NCI-H748 (cell line): ENCODE data around the gene CHEK1.
A peak's percentile ranks its signal among the peaks of the same experiment; 100 is the strongest.

Experiments
- DNase-seq: peaks from one replicate; lab custom pipeline; 2025; ENCODE audit not compliant: unreplicated experiment; lab: John Stamatoyannopoulos, UW

The CHEK1 gene

GRCh38 chr11:125625630-125626287 lies 796 bp downstream of the CHEK1 start:
- DNase-seq, result peak; percentile 91

GRCh38 chr11:125626288-125626950 lies 1.5 kb downstream of the CHEK1 start:
- DNase-seq, result peak; percentile 82

GRCh38 chr11:125627236-125627910 lies 2.4 kb downstream of the CHEK1 start:
- DNase-seq, result no peak

DNA sequence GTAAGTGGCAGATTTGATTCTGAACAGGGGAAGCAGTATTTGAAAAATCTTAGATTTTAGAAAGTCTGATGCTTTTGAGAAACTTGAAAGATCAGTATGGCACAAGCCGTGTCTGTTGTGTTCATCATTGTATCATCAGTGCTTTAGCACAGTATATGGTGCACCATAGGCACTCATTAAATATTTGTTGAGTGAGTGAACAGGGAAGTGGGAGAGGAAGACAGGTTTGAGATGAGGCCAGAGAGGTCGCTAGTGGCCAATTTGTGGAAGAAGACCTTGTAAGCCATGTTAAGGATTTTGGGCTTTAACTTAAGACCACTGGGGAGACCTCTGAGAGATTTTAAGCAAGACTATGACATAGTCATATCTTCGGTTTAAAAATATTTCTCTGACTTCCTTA lies 12.9 kb downstream of the CHEK1 start:
- no peak for DNase-seq

DNA sequence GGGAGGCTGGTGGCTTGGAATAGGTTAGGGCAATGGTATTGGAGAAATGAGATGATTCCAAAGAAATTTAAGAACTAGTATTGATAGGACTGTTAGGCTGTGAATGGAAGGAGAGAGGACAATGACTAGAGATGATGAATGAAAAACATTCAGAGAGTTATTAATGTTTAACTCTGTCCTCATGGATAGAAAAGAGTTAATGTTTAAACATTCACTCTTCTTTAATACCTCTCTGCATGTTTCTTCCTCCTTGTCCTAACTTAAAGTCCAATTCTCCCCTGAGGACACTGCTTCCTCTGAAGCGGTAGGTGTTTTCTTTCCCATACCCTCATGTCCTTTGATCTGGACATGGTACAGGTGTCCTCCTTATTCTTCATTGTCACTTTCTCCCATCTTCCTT lies 13.4 kb downstream of the CHEK1 start:
- DNase-seq, result no peak

GRCh38 chr11:125645871-125646270 lies 20.9 kb downstream of the CHEK1 start:
- DNase-seq, result no peak

- DNase-seq, result no peak
These were observed 24.7 kb downstream of the CHEK1 start for GRCh38 chr11:125649465-125650166.

DNA sequence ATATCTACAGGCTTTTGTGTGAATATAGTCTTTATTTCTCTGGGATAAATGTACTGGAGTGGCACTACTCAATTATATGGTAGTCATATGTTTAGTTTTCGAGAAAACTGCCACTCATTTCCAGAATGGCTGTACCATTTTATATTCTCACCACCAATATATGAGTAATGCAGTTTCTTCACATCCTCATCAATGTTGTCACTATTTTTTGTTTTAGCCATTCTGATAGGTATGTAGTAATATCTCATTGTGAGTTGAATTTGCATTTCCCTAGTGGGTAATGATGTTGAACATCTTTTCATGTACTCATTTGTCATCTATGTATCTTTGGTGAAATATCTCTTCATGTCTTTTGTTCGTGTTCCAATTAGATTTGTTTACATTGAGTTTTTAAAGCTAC lies 37.7 kb downstream of the CHEK1 start:
- peak; percentile 15 for DNase-seq

DNA sequence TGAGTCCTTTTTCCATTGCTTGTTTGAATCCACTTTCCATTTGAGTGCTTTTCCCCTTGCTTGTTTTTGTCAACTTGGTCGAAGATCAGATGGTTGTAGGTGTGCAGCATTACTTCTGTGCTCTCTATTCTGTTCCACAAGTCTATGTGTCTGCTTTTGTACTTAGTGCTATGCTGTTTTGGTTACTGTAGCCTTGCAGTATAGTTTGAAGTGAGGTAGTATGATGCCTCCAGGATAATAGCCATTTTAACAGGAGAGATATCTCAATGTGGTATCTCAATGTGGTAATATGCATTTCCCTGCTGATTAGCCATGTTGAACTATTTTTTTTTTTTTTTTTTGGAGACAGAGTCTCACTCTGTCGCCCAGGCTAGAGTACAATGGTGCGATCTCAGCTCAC lies 38.9 kb downstream of the CHEK1 start:
- no peak for DNase-seq

GRCh38 chr11:125667151-125667550 lies 42.2 kb downstream of the CHEK1 start:
- no peak for DNase-seq

- DNase-seq, result no peak
These were observed 45.2 kb downstream of the CHEK1 start for GRCh38 chr11:125670172-125670571.

GRCh38 chr11:125671561-125671960 lies 46.6 kb downstream of the CHEK1 start:
- DNase-seq, result no peak

GRCh38 chr11:125674210-125674609 lies 49.2 kb downstream of the CHEK1 start:
- no peak for DNase-seq

DNA sequence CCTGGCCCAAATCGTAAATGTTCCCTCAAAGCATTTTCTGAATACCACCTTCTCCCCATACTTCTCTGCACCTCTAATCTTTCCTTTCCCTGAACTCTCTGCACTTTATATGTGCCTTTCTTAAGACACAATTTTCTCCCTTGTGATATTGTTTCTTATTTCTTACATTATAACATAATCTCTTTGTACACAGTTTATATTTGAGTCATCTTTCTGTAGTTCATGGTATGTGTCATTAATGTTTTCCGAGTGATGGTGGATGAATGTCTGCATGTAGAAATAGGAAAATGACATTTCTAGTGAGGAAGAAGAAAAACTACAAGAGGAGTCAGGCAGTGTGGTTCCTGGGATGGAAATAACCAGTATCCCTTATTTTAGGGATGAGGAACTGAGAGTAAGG lies 50.2 kb downstream of the CHEK1 start:
- DNase-seq, result no peak

- no peak for DNase-seq
These were observed 54.4 kb downstream of the CHEK1 start for GRCh38 chr11:125679397-125679796.

- no peak for DNase-seq
These were observed 54.9 kb downstream of the CHEK1 start for GRCh38 chr11:125679837-125680236.

DNA sequence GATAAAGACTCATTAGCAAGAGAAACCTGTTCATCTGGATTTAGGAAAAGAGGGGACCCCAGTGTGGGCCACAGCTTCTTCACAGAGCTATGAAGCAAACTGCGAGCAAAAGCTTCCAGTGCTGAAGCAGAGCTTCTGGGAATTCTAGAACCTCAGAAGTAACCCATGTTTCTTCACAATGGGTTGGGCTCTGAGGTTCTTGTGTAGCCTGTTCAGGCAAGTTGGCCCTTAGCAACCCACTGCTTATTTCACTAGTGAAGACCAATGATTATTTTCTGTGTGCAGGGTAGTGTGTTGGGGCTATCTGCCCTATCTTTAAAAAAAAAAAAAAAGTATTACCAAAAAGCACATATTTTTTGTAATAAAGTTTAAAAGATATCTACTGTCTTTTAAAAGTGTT lies 55.8 kb downstream of the CHEK1 start, which contains the start of gene ACRV1:
ACRV1 (minus strand) TSS at position 101 of the 400 bp plus-strand sequence; CDS start at position 34, 67 bp downstream.
- no peak for DNase-seq

GRCh38 chr11:125685228-125685627 lies 60.3 kb downstream of the CHEK1 start:
- no peak for DNase-seq

- no peak for DNase-seq
These were observed 63.1 kb downstream of the CHEK1 start for GRCh38 chr11:125688066-125688465.

- DNase-seq, result no peak
These were observed 63.7 kb downstream of the CHEK1 start for GRCh38 chr11:125688632-125689031.

GRCh38 chr11:125689274-125689859 lies 64.4 kb downstream of the CHEK1 start:
- no peak for DNase-seq
